Prostate gland (tissue), 2 donors: ENCODE data around the gene IGF1R. TPM values are rescaled to one million over a fixed set of nuclear protein-coding genes. Genes with fewer than 3 reads are reported as not detected.

Experiments
- DNase-seq: peaks from one replicate; pipeline ENCODE4 v3.0.0-alpha.2; 2019; ENCODE audit warnings: low spot score
- H3K27ac ChIP-seq, 2 donors: fragments of 200-600 bp; sonication (generic); 2 replicates each; pipeline ENCODE4 v1.5.1; 2017 to 2019
- H3K27me3 ChIP-seq: fragments of 200-600 bp; sonication (generic); replicated peaks from 2 replicates; pipeline ENCODE4 v1.5.1; 2019; ENCODE audit not compliant: insufficient read depth
- H3K36me3 ChIP-seq, 2 donors: fragments of 200-600 bp; sonication (generic); 1 replicate in 1 of 2; 2 replicates in 1 of 2; pipeline versions ENCODE4 v1.5.1 to v1.8.1; 2017 to 2019
- H3K4me1 ChIP-seq: fragments of 200-600 bp; sonication (generic); replicated peaks from 2 replicates; pipeline ENCODE4 v1.5.1; 2019
- H3K4me3 ChIP-seq, 2 donors: fragments of 200-600 bp; sonication (generic); 2 replicates each; pipeline ENCODE4 v1.5.1; 2017 to 2019
- H3K9me3 ChIP-seq: fragments of 200-600 bp; sonication (generic); 2 replicates; pipeline ENCODE4 v1.5.1; 2017
- POLR2A ChIP-seq: fragments of 450-650 bp; IDR thresholded peaks from one replicate; pipeline ENCODE4 v1.6.1; 2016; ENCODE audit warnings: antibody characterized with exemption, mild to moderate bottlenecking
- POLR2AphosphoS5 ChIP-seq: sonication (generic); formaldehyde crosslinking; IDR thresholded peaks from one replicate; pipeline ENCODE4 v1.6.1; 2017; ENCODE audit warnings: antibody characterized with exemption
- WGBS: methylation state at CpG from one replicate; pipeline ENCODE4 v1.1.5; 2018; 5-methylcytosine and 5-hydroxymethylcytosine counted together
- intact Hi-C: fragments of 100-400 bp; cut with DNase I; formaldehyde crosslinking; loops from one replicate; pipeline ENCODE4 v1.14.2; 2022
- total RNA-seq, 2 donors: library from RNA; depleted of rRNA; stranded (reverse); fragments of >200 nt; gene quantifications; one replicate each; pipeline ENCODE4 v1.1.0, GENCODE V29; 2016
- TF ChIP-seq, protein P1 (sequence below), 4 experiments: fragments of 200-600 bp in 2 of 4; fragments of 450-650 bp in 2 of 4; sonication (generic) in 2 of 4; IDR thresholded peaks; 1 replicate in 3 of 4; 2 replicates in 1 of 4; pipeline ENCODE4 v1.5.1; 2016 to 2019; ENCODE audit warnings: antibody characterized with exemption in 4 of 4, mild to moderate bottlenecking in 2 of 4, moderate library complexity in 2 of 4

Gene IGF1R
- total RNA-seq, 2 donors from 2014 or later, result 190 to 216 TPM

DNA sequence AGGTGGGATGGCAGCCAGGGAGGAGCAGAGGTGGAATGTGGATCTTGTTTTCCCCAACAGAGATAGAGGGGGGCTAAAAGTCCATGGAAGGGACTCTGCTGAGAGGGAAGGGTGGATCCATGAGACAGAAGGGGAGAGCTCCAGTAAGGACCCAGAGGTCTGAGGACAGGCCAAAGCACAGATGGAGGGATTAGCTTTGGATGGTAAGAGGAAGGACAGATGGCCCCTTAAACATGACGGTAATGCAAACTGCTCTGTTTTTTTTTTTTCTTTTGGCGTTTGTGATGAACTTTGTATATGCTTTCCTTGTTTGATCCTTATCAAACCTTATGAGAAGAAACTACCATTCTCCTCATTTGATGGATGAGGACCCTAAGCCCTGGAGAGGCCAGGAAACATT is 96.2 kb downstream of the IGF1R start:
- no peaks in the 10 kb centered on the region for H3K27me3 ChIP-seq
- no peak overlapping the region for H3K27ac ChIP-seq
- H3K9me3 ChIP-seq, result no peaks in the 10 kb centered on the region
- TF ChIP-seq POLR2AphosphoS5, result no peak
- TF ChIP-seq POLR2A, result no peak
- TF ChIP-seq, protein P1, sequence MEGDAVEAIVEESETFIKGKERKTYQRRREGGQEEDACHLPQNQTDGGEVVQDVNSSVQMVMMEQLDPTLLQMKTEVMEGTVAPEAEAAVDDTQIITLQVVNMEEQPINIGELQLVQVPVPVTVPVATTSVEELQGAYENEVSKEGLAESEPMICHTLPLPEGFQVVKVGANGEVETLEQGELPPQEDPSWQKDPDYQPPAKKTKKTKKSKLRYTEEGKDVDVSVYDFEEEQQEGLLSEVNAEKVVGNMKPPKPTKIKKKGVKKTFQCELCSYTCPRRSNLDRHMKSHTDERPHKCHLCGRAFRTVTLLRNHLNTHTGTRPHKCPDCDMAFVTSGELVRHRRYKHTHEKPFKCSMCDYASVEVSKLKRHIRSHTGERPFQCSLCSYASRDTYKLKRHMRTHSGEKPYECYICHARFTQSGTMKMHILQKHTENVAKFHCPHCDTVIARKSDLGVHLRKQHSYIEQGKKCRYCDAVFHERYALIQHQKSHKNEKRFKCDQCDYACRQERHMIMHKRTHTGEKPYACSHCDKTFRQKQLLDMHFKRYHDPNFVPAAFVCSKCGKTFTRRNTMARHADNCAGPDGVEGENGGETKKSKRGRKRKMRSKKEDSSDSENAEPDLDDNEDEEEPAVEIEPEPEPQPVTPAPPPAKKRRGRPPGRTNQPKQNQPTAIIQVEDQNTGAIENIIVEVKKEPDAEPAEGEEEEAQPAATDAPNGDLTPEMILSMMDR (IDR thresholded peaks at IDR 0.05), result no peak
- no peak for DNase-seq
- WGBS, result 58% methylated on average over 2 of the region's 2 CpGs
- peaks cover 8% of the 10 kb centered on the region for H3K4me1 ChIP-seq
- H3K4me3 ChIP-seq, result no peak overlapping the region
- no peaks in the 10 kb centered on the region for H3K36me3 ChIP-seq
- intact Hi-C loops, result no loop called here

DNA sequence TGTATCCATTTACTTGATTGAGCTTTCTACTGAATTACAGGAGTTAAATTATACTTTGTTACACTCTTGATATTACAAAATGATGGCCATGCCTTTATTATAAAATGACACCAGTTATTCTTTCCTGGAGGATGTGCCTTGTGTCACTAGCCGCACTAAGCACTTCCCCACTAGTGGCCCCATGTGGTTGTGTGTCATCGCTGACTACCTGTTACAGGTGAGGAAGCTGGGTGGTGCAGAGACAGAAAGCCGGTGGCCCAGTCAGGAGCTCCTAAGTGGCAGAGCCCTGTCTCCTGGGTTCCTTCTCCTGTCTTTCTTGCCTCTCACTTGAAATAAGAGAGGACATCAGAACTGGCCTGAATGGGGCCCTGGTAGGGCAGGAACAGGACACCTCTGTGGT is 96.8 kb downstream of the IGF1R start:
- Histone ChIP-seq H3K27ac (no peak overlapping the region), H3K4me1 (peaks cover 8% of the 10 kb centered on the region), H3K27me3 (no peaks in the 10 kb centered on the region), H3K9me3 (no peaks in the 10 kb centered on the region), H3K36me3 (no peaks in the 10 kb centered on the region), H3K4me3 (no peak overlapping the region)
- DNase-seq, result no peak
- 86% methylated on average over 3 of the region's 3 CpGs for WGBS
- intact Hi-C loops, result no loop called here
- TF ChIP-seq, protein P1 (IDR thresholded peaks at IDR 0.05), result no peak
- TF ChIP-seq POLR2AphosphoS5 (no peak), POLR2A (no peak)

DNA sequence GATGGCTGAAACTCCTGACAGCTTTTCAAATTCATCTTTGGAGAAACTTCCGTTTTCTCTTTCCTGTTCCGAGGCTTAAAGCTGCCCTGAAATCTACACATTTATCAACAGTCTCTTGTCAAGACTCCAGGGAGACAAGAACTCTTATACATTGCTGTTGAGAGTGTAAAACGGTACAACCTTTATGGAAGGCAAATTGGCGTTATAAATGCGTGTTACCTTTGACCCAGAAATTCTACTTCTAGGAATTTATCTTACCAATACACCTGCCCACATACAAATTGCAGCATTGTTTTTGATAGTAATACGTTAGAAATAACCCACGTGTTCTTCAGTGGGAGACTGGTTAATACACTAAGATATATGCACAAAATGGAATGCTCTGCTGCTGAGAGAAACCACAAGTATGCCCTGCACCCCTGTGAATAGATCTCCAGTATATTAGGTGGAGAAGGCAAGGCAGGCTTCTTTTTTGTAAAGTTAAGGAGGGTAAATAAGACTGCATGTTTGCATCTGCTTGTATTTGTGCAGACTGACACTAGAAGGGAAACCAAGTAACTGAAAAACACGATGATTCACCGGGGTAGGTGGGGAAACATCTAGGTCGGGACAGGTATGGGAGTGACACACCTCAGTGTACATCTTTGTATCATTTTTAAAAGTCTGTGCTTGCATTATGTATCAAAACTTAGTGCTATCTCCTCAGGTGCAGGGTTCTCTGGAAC is 97.5 kb downstream of the IGF1R start:
- Histone ChIP-seq H3K4me1 (peaks cover 8% of the 10 kb centered on the region), H3K27me3 (no peaks in the 10 kb centered on the region), H3K9me3 (no peaks in the 10 kb centered on the region), H3K27ac (no peak overlapping the region), H3K36me3 (no peaks in the 10 kb centered on the region), H3K4me3 (no peak overlapping the region)
- TF ChIP-seq POLR2A (no peak), POLR2AphosphoS5 (no peak)
- TF ChIP-seq, protein P1 (IDR thresholded peaks at IDR 0.05), result no peak
- no peak for DNase-seq
- 68% methylated on average over 10 of the region's 10 CpGs for WGBS
- intact Hi-C loops, result no loop called here

DNA sequence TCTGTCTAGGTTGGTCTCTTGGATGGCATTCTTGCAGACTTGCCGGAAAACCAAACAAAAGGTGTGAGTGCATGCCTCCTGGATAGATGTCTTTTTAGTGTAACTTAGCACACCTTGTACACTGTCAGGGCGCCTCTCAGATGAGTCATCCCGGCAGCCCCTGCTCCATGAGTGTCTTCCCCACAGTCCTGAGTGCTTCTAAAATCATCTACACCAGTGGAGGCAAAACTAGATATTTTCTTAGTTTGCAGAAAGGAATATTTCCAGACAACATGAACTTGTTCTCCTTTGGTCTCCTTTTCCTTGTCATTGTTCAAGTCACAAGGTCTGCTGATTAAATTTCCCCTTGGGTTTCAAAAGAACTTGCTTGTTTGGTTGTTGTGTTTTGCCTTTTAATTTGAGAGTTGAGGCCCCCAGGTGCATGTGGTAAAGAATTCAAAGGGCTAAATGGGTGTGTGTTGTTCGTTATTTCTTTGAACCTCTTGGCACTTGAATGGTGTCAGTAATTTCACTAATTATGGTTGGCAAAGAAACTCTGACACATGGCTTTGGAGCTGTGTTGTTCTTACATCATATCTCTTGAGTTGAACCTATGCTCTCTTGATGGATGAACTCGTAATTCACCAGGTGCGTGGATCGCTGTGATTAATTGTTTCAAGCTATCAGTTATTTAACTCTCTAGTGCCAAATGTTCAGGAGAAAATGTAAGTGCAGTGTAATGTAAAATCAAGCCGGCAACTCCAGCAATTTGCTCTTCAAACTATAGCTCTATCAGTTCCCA is 98.2 kb downstream of the IGF1R start:
- H3K27ac ChIP-seq, result no peak overlapping the region
- H3K4me3 ChIP-seq, result no peak overlapping the region
- DNase-seq, result peak; percentile 21
- H3K9me3 ChIP-seq, result no peaks in the 10 kb centered on the region
- no peaks in the 10 kb centered on the region for H3K36me3 ChIP-seq
- H3K27me3 ChIP-seq, result no peaks in the 10 kb centered on the region
- WGBS, result 64% methylated on average over 8 of the region's 8 CpGs
- peaks cover 8% of the 10 kb centered on the region for H3K4me1 ChIP-seq
- TF ChIP-seq, protein P1 (IDR thresholded peaks at IDR 0.05), result no peak
- no peak for TF ChIP-seq POLR2AphosphoS5
- no peak for TF ChIP-seq POLR2A
- intact Hi-C loops, result no loop called here
